Measurements from ENCODE around the gene KRT14. TPM values are rescaled to one million over a fixed set of nuclear protein-coding genes. Genes with fewer than 3 reads are reported as not detected.
"Not testable (repeated sequence)": the region's sequence is repeated elsewhere in the genome, so short reads cannot be mapped to it uniquely, and the experiment has no call there.

The KRT14 gene
- total RNA-seq, 8 experiments from 2014 or later = 0.18 to 1.3 (median 0.54) TPM; not detected in 3

GRCh38 chr17:41610965-41611640 is 24.4 kb upstream of the KRT14 start:
- WGBS, 10 experiments = 70 to 100% (median 85%) methylated on average over 1 to 7 of the region's 25 CpGs; no CpG with 5 or more reads in 5 of the 10 experiments
- in situ Hi-C loops (cut with MboI; ENCODE audit: low pct_unique_long_range_greater_than_20kb in 2 of 9, low sequenced_read_pairs in 9 of 9, unreplicated experiment in 9 of 9) = no loop called here

GRCh38 chr17:41610061-41610517 is 23.4 kb upstream of the KRT14 start:
- peak in 6 of 8 experiments; percentile 38 to 72 (median 62) for ATAC-seq (replicated peaks in 6 of 8)
- in situ Hi-C loops (cut with MboI; ENCODE audit: low pct_unique_long_range_greater_than_20kb in 2 of 9, low sequenced_read_pairs in 9 of 9, unreplicated experiment in 9 of 9) = not testable (repeated sequence)
- 12 to 45% methylated on average over 2 to 3 of the region's 10 CpGs; no CpG with 5 or more reads in 8 of the 10 experiments for WGBS, 10 experiments

More at GRCh38 chr17:41610965-41611640, 24.4 kb upstream of the KRT14 start:
- H3K4me3 ChIP-seq = no peak overlapping the region
- no peak overlapping the region for H3K27ac ChIP-seq
- ATAC-seq (replicated peaks in 6 of 8) = no peak
- H3K4me1 ChIP-seq (replicated peaks in 1 of 2) = no peaks in the 10 kb centered on the region

GRCh38 chr17:41606930-41607329 is 20.2 kb upstream of the KRT14 start:
- 32 to 97% (median 68%) methylated on average over 1 to 4 of the region's 4 CpGs; no CpG with 5 or more reads in 3 of the 10 experiments for WGBS, 10 experiments
- in situ Hi-C loops (cut with MboI; ENCODE audit: low pct_unique_long_range_greater_than_20kb in 2 of 9, low sequenced_read_pairs in 9 of 9, unreplicated experiment in 9 of 9); ATAC-seq (replicated peaks in 6 of 8); H3K4me3 ChIP-seq; H3K27ac ChIP-seq; H3K4me1 ChIP-seq (replicated peaks in 1 of 2): not testable (repeated sequence)

More at GRCh38 chr17:41610061-41610517, 23.4 kb upstream of the KRT14 start:
- not testable (repeated sequence) for H3K4me3 ChIP-seq; H3K4me1 ChIP-seq (replicated peaks in 1 of 2); H3K27ac ChIP-seq

GRCh38 chr17:41602524-41602923 is 15.8 kb upstream of the KRT14 start:
- ATAC-seq (replicated peaks in 6 of 8) = peak in 1 of 8 experiments; percentile 47
- Histone ChIP-seq H3K4me3 (no peak overlapping the region), H3K27ac (no peak overlapping the region), H3K4me1 (replicated peaks in 1 of 2) (peaks cover 2 to 10% of the 10 kb centered on the region in 2 donors)
- WGBS, 10 experiments = 0 to 83% (median 75%) methylated on average over 1 to 2 of the region's 2 CpGs; no CpG with 5 or more reads in 2 of the 10 experiments
- in situ Hi-C loops (cut with MboI; ENCODE audit: low pct_unique_long_range_greater_than_20kb in 2 of 9, low sequenced_read_pairs in 9 of 9, unreplicated experiment in 9 of 9) = no loop called here

GRCh38 chr17:41600318-41600717 is 13.6 kb upstream of the KRT14 start:
- H3K4me3 ChIP-seq = no peak overlapping the region
- peaks cover 2 to 10% of the 10 kb centered on the region in 2 donors for H3K4me1 ChIP-seq (replicated peaks in 1 of 2)
- 6 to 83% (median 43%) methylated on average over 1 to 4 of the region's 4 CpGs; no CpG with 5 or more reads in 2 of the 10 experiments for WGBS, 10 experiments
- in situ Hi-C loops (cut with MboI; ENCODE audit: low pct_unique_long_range_greater_than_20kb in 2 of 9, low sequenced_read_pairs in 9 of 9, unreplicated experiment in 9 of 9) = no loop called here
- H3K27ac ChIP-seq = no peak overlapping the region
- no peak for ATAC-seq (replicated peaks in 6 of 8)

- 38% methylated on average over 1 of the region's 1 CpG; no CpG with 5 or more reads in 9 of the 10 experiments for WGBS, 10 experiments
- in situ Hi-C loops (cut with MboI; ENCODE audit: low pct_unique_long_range_greater_than_20kb in 2 of 9, low sequenced_read_pairs in 9 of 9, unreplicated experiment in 9 of 9) = no loop called here
- Histone ChIP-seq H3K27ac (no peak overlapping the region), H3K4me3 (no peak overlapping the region), H3K4me1 (replicated peaks in 1 of 2) (peaks cover 2 to 10% of the 10 kb centered on the region in 2 donors)
- no peak for ATAC-seq (replicated peaks in 6 of 8)
These were observed 13.0 kb upstream of the KRT14 start for GRCh38 chr17:41599680-41600079.

- no peak overlapping the region for H3K4me3 ChIP-seq
- no peak overlapping the region for H3K27ac ChIP-seq
- in situ Hi-C loops (cut with MboI; ENCODE audit: low pct_unique_long_range_greater_than_20kb in 2 of 9, low sequenced_read_pairs in 9 of 9, unreplicated experiment in 9 of 9) = no loop called here
- peaks cover 3 to 8% of the 10 kb centered on the region in 2 donors for H3K4me1 ChIP-seq (replicated peaks in 1 of 2)
- 32 to 100% (median 61%) methylated on average over 1 to 5 of the region's 8 CpGs; no CpG with 5 or more reads in 3 of the 10 experiments for WGBS, 10 experiments
- ATAC-seq (replicated peaks in 6 of 8) = no peak
These were observed 8.9 kb upstream of the KRT14 start for GRCh38 chr17:41595585-41595984.

- H3K4me1 ChIP-seq (replicated peaks in 1 of 2) = peaks cover 3 to 8% of the 10 kb centered on the region in 2 donors
- no peak overlapping the region for H3K27ac ChIP-seq
- WGBS, 10 experiments = 0 to 72% (median 25%) methylated on average over 2 to 3 of the region's 3 CpGs; no CpG with 5 or more reads in 1 of the 10 experiments
- ATAC-seq (replicated peaks in 6 of 8) = no peak
- in situ Hi-C loops (cut with MboI; ENCODE audit: low pct_unique_long_range_greater_than_20kb in 2 of 9, low sequenced_read_pairs in 9 of 9, unreplicated experiment in 9 of 9) = no loop called here
- H3K4me3 ChIP-seq = no peak overlapping the region
These were observed 7.7 kb upstream of the KRT14 start for GRCh38 chr17:41594363-41594915.

GRCh38 chr17:41593306-41593981 is 6.7 kb upstream of the KRT14 start:
- Histone ChIP-seq H3K4me1 (replicated peaks in 1 of 2) (peaks cover 3 to 8% of the 10 kb centered on the region in 2 donors), H3K27ac (no peak overlapping the region), H3K4me3 (no peak overlapping the region)
- 20% methylated on average over 1 of the region's 8 CpGs; no CpG with 5 or more reads in 9 of the 10 experiments for WGBS, 10 experiments
- in situ Hi-C loops (cut with MboI; ENCODE audit: low pct_unique_long_range_greater_than_20kb in 2 of 9, low sequenced_read_pairs in 9 of 9, unreplicated experiment in 9 of 9) = no loop called here
- peak in 4 of 8 experiments; percentile 39 to 77 (median 54) for ATAC-seq (replicated peaks in 6 of 8)

- 20 to 88% (median 65%) methylated on average over 1 to 7 of the region's 12 CpGs; no CpG with 5 or more reads in 4 of the 10 experiments for WGBS, 10 experiments
- Histone ChIP-seq H3K27ac (no peak overlapping the region), H3K4me1 (replicated peaks in 1 of 2) (peaks cover 3 to 8% of the 10 kb centered on the region in 2 donors), H3K4me3 (no peak overlapping the region)
- peak in 3 of 8 experiments; percentile 38 to 72 (median 72) for ATAC-seq (replicated peaks in 6 of 8)
- in situ Hi-C loops (cut with MboI; ENCODE audit: low pct_unique_long_range_greater_than_20kb in 2 of 9, low sequenced_read_pairs in 9 of 9, unreplicated experiment in 9 of 9) = no loop called here
These were observed 6.1 kb upstream of the KRT14 start for GRCh38 chr17:41592601-41593305.

GRCh38 chr17:41589301-41589700 is 2.6 kb upstream of the KRT14 start:
- 57 to 59% methylated on average over 2 to 3 of the region's 3 CpGs; no CpG with 5 or more reads in 8 of the 10 experiments for WGBS, 10 experiments
- no peak for ATAC-seq (replicated peaks in 6 of 8)
- no peak overlapping the region for H3K4me3 ChIP-seq
- in situ Hi-C loops (cut with MboI; ENCODE audit: low pct_unique_long_range_greater_than_20kb in 2 of 9, low sequenced_read_pairs in 9 of 9, unreplicated experiment in 9 of 9) = no loop called here
- H3K4me1 ChIP-seq (replicated peaks in 1 of 2) = peaks cover 3 to 8% of the 10 kb centered on the region in 2 donors
- H3K27ac ChIP-seq = no peak overlapping the region

- ATAC-seq (replicated peaks in 6 of 8) = peak in 2 of 8 experiments; percentile 38 to 45
- Histone ChIP-seq H3K27ac (no peak overlapping the region), H3K4me3 (no peak overlapping the region), H3K4me1 (replicated peaks in 1 of 2) (peaks cover 3 to 8% of the 10 kb centered on the region in 2 donors)
- WGBS, 10 experiments = no CpG with 5 or more reads among the region's 8 CpGs
- in situ Hi-C loops (cut with MboI; ENCODE audit: low pct_unique_long_range_greater_than_20kb in 2 of 9, low sequenced_read_pairs in 9 of 9, unreplicated experiment in 9 of 9) = no loop called here
These were observed 1.6 kb upstream of the KRT14 start for GRCh38 chr17:41588126-41588810.

All from motor neuron (in vitro differentiated cells).